Adipose tissue (tissue), 3 donors: Measurements from ENCODE around the gene TRANK1. TPM values are rescaled to one million over a fixed set of nuclear protein-coding genes. Genes with fewer than 3 reads are reported as not detected.
"Not testable (repeated sequence)": the region's sequence is repeated elsewhere in the genome, so short reads cannot be mapped to it uniquely, and the experiment has no call there.

ENCODE experiments used
- H3K27ac ChIP-seq: one replicate; pipeline ENCODE4 v1.5.1; 2013; ENCODE audit warnings: low read depth, low read length
- WGBS, 3 donors: extraction: QIAGEN DNeasy Blood & Tissue Kit; methylation state at CpG; one replicate each; pipeline ENCODE4 v1.1.7; 2013; 5-methylcytosine and 5-hydroxymethylcytosine counted together
- polyA plus RNA-seq, 3 donors: library from polyadenylated mRNA; stranded (reverse); fragments of 200-250 nt; gene quantifications; one replicate each; pipeline ENCODE4 v1.2.3, GENCODE V29; 2013
- donor health status: healthy with polysubstance abuse.
- donor health status: Bipolar disorder and iron deficiency.
- donor health status: healthy.

The TRANK1 gene
- polyA plus RNA-seq, 3 donors: 1.7 to 5.7 (median 2.9) TPM

DNA sequence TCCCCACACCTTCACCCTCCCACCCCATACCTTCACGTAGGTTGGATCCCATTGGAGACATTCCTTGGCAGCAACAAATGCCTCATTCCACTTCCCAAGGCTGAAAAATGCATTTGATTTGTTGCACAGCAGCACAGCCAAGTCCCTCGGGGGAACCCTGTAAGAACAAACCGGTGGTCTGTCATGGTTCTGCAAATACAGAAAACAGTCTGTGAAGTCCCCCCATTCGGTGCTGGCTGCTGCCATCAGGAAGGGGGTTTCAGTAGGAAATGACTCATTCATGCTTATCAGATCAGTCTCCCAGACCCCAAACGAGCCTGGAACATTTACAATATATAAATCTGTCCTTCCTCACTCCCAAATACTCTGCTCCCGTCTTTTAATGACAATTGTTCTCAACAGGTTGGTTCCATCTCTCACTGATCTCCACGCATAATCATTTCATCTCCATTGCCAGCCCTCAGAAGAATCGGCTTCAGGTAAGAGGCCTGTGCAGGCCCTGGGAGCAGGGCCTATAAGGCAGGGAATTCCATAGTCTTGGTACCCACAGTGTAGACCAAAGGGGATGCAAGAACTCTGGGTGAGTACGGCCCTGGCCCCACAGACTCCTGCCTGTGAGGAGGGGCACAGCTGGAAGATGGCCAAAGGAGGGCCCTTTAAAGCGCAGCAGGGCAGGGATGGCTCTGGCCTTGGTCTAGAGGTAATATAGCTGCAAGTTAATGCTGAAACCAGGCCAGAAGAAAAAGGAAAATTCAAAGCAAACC lies 41.6 kb downstream of the TRANK1 start:
- no peak overlapping the region for H3K27ac ChIP-seq
- 52 to 74% (median 52%) methylated on average over 10 of the region's 10 CpGs for WGBS, 3 donors

DNA sequence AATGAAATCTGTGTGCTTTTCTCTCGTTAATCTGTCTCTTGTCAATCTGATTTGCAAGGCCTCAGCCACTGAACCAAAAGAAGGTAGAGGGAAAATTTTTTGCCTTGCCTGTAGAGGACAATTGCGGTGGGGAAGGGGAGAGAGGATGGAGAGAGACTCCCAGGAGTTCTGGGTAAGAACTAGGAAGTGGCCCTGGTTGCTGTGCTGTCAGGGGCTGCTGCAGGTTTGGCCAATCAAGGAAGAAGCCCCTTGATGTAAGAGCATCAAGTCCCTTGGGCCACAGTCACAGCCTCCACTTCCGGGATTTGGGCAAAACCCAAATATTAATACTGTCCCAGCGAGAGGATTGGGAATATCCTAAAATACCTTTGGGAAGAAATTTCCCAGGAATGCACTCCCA lies 43.3 kb downstream of the TRANK1 start:
- no peak overlapping the region for H3K27ac ChIP-seq
- WGBS, 3 donors: 89 to 95% (median 90%) methylated on average over 4 of the region's 4 CpGs

DNA sequence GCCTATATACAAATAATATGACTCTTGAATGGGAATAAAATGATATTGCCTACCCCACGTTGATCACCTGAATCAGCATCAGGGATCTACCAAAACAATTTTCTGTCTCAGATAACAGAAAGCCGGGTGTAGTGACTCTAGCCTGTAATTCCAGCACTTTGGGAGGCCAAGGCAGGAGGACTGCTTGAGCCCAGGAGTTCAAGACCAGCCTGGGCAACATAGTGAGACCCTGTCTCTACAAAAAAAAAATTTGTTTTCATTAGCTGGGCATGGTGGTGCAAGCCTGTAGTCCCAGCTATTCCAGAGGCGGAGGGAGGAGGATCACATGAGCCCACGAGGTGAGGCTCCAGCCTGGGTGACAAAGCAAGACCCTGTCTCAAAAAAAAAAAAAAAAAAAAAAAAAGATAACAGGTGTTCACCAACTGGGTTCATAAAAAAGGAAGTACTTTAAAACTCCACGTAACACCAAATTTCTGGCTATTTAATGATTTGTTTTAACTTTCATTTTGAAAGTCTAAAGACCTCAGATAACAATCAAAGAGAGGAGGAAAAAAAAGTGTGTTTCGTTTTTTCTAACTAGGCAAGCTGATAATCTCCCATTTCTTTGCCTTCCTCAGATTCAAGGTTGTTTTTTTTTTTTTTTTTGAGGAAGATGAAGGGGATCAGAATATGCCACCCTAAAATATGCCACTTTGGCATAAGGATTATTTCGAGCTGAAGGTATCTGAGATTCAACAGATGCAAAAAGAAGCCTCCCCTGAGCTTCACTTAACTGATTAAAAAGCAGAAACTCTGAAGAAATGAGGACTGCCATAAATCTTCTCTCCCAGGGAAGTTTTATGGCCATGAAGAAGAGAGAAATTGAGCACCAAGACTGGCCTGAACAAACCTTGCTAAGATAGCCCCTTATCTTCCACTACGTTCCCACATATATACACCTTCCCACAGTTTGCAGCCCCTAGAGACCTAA lies 44.1 kb downstream of the TRANK1 start:
- WGBS, 3 donors: 81 to 85% (median 83%) methylated on average over 8 of the region's 8 CpGs
- no peak overlapping the region for H3K27ac ChIP-seq

DNA sequence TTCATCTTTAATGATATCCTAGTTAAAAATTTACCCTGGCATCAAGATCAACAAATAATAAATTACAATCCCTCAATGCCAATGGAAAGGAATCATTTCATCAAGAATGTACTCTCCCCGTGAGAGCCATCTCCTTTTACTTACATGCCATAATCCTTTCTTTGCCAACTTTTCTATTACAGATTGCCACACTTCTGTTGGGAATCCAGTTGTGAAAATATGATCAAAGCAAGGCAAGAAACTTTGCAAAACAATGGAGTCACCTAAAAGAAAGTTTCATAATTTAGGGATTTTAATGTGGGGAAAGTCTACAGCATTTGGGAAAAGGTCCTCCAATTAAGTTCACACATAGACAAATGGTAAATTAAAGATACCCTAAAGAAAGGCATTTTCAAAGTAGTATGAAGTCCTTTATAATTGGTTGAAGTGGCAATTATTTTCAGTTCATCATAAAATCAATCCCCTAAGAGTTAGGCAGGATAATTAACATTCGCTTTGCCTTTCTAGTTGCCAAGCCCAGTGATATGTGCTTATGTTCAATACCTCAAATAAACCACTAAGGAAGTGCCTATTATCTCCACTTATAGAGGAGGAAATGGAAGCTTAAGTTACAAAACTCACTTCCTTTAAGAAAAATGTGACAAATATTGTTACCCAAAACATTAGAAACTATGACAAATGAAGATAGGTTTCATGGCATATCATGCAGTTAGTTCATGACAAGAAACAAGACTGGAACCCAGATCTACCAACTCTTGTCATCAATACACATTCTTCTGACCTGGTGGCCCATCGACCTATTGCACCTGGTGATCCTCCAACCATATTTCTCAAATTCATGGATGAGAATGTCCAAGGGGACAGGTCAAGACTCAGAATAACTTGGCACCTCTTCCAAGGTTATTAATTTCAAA lies 49.1 kb downstream of the TRANK1 start:
- 75 to 93% (median 81%) methylated on average over 3 of the region's 3 CpGs for WGBS, 3 donors

DNA sequence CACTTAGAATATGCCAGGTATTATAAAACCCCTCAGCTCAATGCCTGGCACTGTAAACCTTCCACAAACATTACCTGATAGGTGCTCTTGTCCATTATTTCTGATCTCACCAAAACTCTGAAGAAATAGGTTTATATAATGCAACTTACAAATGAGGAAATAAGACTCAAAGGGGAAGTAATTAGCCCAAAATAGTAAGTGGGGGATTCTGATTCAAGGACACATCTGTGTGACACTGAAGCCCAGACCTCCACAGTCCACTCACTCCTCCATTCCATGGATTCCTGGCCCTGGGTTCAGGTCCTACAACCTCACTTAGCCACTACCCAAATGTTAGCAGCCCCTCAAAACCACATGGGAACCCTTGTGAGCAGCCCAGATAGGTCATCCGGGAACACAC lies 49.9 kb downstream of the TRANK1 start:
- WGBS, 3 donors: 82 to 93% (median 87%) methylated on average over 1 of the region's 1 CpG
- H3K27ac ChIP-seq: no peak overlapping the region

More for the DNA sequence above, 49.1 kb downstream of the TRANK1 start:
- no peak overlapping the region for H3K27ac ChIP-seq

DNA sequence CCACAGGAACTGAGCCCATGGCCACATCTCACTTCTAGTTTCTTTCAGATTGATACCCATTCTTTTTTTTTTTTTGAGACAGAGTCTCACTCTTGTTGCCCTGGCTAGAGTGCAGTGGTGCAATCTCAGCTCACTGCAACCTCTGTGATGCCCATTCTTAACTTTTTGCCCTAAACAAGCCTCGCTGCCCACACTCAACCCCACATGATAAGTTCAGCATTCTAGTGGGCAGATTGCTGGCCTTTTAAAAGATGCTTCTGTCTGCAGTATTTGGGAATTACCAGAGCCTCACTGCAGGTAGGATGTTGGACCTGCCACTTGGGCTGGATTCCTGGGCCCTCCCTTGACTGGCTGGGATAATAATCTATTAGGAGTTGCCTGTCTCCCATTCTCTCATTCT lies 51.0 kb downstream of the TRANK1 start:
- 96 to 100% (median 96%) methylated on average over 1 of the region's 1 CpG for WGBS, 3 donors
- no peak overlapping the region for H3K27ac ChIP-seq

DNA sequence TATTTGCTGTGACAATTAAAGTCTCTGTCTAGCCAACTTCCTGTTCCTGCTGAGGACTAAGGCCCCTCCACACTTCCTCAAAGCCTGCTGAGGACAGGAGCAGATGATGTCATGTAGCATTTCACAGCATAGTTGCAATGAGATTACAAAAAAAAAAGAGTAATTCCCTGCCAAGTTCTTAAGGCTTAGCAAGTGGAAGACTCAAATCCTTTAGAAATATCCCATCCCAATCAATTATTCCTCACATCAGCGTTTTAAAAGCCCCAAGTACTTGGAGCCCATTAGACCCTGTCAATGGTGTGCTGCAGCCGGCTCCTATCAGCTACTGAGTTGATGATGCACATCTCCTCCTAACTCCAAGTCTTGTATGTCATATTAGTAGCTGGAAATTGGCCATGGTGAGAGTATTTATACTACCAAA lies 51.7 kb downstream of the TRANK1 start:
- 42 to 69% (median 60%) methylated on average over 2 of the region's 2 CpGs for WGBS, 3 donors
- H3K27ac ChIP-seq: no peak overlapping the region

DNA sequence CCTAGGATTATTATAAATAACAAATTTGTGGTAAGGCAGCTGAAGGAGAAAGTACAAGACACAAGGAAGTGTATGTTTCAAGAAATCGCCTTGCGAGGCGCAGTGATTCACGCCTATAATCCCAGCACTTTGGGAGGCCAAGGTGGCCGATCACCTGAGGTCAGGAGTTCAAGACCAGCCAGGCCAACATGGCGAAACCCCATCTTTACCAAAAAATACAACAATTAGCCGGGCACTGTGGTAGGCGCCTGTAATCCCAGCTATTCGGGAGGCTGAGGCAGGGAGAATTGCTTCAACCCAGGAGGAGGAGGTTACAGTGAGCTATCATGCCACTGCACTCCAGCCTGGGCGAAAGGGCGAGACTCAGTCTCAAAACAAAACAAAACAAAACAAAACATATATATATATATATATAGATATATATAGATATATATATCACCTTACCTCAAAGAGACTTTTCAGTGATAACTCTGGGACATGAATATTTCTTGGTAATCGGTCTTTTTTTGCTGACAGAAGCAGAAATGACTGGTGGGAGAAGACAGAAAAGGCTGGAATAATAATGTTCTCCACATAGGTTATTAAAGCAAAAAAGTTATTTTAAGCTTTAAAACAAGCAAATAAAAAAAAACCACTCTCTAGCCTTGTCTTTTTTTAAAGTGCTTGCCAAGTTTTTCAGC lies 52.3 kb downstream of the TRANK1 start:
- H3K27ac ChIP-seq: no peak overlapping the region
- 89 to 93% (median 91%) methylated on average over 12 of the region's 12 CpGs for WGBS, 3 donors

DNA sequence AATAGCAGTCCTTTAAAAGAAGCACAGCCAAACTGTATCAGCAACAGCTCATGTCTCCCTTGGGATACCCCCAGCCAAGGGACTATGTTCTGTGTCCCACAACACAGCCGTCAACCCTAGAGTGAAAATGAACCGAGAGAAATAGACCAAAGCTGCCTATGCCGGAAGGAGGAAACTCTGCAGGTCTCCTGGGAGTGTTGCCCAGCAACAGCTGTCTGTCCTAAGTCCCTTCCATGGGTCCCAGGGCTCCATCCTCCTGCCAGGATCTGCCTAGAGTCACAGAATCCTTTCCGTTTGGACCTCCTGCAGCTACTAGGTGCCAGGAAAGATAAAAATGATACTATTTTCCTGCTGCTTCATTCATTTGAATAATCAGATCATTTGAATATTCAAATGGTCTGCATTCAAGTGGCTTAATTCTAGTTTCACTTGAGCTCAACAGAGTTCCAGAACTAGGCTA lies 53.1 kb downstream of the TRANK1 start:
- WGBS, 3 donors: 41 to 59% (median 56%) methylated on average over 4 of the region's 4 CpGs
- no peak overlapping the region for H3K27ac ChIP-seq

DNA sequence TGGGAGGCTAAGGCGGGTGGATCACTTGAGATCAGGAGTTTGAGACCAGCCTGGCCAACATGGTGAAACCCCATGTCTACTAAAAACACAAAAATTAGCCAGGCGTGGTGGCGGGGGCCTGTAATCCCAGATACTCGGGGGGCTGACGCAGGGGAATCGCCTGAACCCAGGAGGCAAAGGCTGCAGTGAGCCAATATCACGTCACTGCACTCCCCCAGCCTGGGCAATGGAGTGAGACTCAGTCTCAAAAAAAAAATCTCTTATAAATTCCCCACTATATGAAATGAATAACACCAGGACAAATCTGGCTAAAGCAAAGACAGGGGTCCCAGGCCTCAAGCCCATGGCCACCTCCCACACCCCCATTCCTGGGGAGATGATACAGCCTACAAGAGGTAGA lies 53.8 kb downstream of the TRANK1 start:
- H3K27ac ChIP-seq: not testable (repeated sequence)
- WGBS, 3 donors: 90 to 94% (median 93%) methylated on average over 7 of the region's 7 CpGs

DNA sequence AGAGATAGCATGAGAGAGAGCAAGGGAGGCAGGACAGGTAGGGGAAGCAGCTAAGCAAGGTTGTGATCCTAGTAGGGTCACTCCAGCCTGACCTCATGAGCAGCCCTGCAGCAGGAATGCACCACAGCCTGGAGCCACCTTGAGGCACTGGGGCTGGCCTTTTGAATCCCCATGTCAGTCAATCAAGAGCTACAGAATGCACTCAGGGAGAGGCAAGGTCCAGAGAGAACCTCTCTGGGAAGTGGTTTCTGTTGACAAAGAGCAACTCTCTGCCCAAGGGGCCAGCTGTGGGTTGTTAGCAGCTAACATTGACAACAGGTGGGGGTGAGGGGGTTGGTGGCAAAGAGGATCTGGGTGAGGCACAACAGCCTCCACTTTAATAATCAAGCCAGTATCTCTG lies 54.6 kb downstream of the TRANK1 start:
- no peak overlapping the region for H3K27ac ChIP-seq

DNA sequence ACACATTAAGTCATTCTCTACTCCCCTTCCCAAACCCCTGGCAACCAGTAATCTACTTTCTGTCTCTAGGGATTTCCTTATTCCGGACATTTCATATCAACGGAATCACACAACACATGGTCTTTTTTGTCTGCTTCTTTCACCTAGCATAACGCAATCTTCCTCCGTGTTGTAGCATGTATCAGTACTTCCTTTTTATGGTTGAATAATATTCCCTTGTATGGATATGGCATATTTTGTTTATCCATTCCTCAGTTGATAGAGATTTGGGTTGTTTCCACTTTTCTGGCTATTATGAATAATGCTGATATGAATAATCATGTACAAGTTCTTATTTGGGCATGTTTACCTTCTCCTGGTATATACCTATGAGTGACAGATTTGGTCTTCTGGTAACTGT lies 63.1 kb downstream of the TRANK1 start:
- H3K27ac ChIP-seq: no peak overlapping the region
- 86 to 95% (median 87%) methylated on average over 4 of the region's 4 CpGs for WGBS, 3 donors

DNA sequence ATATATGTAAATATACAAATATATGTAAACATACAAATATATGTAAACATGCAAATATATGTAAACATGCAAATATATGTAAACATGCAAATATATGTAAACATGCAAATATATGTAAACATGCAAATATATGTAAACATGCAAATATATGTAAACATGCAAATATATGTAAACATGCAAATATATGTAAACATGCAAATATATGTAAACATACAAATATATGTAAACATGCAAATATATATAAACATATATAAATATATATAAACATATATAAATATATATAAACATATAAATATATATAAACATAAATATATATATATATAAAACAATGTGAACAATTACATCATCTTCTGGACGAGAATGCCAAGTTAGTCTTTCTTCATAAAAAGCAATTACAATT lies 65.0 kb downstream of the TRANK1 start:
- H3K27ac ChIP-seq: not testable (repeated sequence)
- 77 to 97% (median 82%) methylated on average over 1 of the region's 1 CpG for WGBS, 3 donors

DNA sequence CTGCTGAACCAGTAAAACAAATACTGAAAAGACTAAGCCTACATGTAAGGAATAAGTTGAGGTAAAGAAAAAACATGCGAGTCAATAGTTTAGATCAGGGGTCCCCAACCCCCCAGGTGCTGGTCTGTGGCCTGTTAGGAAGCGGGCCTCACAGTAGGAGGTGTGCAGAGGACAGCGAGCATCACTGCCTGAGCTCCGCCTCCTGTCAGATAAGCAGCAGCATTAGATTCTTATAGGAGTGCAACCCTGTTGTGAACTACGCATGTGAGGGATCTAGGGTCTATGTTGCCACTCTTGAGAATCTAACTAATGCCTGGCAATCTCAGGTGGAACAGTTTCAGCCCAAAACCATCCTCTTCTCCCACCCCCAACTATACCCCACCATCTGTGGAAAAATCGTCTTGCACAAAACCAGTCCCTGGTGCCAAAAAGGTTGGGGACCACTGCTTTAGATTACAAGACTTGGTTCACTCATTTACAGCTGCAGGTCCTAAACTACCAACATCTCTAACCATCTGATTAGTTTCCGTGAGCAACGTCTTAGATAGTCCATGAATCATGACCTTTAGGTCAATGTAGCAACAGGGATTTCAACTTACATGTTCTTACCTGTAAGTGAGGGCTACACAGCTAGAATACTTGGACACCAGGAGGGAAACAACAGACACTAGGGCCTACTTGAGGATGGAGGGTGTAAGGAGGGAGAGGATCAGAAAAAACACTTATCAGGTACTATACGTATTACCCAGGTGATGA lies 66.7 kb downstream of the TRANK1 start:
- WGBS, 3 donors: 86 to 94% (median 86%) methylated on average over 9 of the region's 9 CpGs
- H3K27ac ChIP-seq: no peak overlapping the region

DNA sequence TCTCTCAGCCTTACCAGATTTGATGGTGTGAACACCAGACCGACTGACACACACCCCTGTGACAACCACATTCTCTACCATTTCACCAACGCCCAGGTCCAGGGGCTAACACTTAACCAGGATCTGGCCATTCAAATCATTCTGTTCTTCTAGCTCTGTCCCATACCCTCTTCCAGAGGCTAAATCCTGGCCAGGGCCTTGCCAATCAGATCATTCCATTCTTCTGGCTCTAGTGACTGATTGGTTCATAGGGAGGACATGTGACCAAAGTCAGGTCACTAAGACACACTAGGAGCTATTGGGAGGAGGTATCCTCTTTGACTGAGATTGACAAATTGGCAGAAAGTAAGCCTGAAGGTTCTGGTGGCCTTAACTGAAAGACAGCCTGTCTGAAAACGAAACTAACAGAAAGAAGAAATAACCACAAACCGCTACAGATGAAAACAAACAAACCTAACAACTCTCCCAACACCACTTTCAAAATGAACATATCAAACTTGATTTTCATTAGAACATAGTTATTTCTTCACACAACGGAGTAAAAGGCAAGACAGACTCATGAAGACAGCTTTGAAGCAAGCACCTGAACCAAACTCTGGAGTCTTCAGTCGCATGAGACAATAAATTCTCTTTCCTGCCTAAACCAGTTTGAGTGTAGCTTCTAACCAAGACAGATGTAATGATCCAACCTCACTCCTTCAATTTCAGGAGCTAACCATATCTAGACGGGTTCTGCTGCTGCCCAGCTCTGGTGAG lies 68.5 kb downstream of the TRANK1 start:
- 66 to 82% (median 78%) methylated on average over 7 of the region's 7 CpGs for WGBS, 3 donors
- H3K27ac ChIP-seq: no peak overlapping the region

DNA sequence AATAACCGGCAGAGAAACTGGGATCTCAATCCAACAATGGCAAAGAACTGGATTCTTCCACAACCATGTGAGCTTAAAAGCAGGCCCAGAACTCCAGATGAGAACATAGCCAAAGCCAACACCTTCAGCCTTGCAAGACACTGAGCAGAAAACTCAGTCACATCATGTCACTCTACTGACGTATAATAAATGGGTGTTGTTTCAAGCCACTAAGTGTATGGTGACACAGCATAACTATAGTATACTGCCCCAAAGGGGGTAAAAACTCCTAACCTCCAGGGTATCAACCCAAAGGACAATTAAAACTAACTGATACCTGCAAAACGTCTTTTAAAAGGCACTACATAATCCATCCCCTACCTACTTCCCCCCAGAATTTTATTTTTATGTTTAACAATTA lies 69.5 kb downstream of the TRANK1 start:
- 86 to 92% (median 88%) methylated on average over 3 of the region's 3 CpGs for WGBS, 3 donors

DNA sequence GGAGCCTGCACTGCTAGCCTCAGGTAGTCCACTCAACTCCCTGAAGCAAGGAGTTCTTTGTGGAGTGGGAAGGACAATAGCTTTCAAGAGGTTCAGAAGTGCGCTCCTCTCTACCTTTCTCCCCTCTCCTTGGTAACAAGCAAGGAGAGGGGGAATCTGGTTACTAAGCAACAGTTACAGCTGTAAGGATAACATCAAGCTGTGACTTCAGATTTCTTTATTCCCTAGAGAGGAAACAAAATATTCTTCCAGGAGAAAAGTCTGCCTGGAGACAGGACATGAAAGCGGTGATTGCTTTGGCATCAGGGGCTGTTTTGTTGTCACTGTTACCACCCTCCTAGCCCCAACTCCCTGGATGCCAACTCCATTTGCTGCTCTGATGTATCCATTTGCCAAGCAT lies 70.4 kb downstream of the TRANK1 start:
- H3K27ac ChIP-seq: no peak overlapping the region
- 83 to 91% (median 87%) methylated on average over 2 of the region's 2 CpGs for WGBS, 3 donors

More for the DNA sequence above, 69.5 kb downstream of the TRANK1 start:
- no peak overlapping the region for H3K27ac ChIP-seq
